ENCODE results near the gene NUS1. TPM values are rescaled to one million over a fixed set of nuclear protein-coding genes. Genes with fewer than 3 reads are reported as not detected.

NUS1 gene
- total RNA-seq (2021) (17.0 and 22.2 TPM in 2 replicates), Bru-seq, nascent RNA (percentile 90 among the genes with signal in this experiment), BruChase-seq, experiment 1, labeled RNA remaining after a 2-hour chase (percentile 88 among the genes with signal in this experiment), BruChase-seq, experiment 2, labeled RNA remaining after a 6-hour chase (percentile 91 among the genes with signal in this experiment)
- long read RNA-seq, full-length matches to known transcripts: 8 of 13 reads
- long read RNA-seq, partial matches to known transcripts: 0 of 13 reads
- long read RNA-seq, other reads (novel, unspliced or antisense): 5 of 13 reads

DNA sequence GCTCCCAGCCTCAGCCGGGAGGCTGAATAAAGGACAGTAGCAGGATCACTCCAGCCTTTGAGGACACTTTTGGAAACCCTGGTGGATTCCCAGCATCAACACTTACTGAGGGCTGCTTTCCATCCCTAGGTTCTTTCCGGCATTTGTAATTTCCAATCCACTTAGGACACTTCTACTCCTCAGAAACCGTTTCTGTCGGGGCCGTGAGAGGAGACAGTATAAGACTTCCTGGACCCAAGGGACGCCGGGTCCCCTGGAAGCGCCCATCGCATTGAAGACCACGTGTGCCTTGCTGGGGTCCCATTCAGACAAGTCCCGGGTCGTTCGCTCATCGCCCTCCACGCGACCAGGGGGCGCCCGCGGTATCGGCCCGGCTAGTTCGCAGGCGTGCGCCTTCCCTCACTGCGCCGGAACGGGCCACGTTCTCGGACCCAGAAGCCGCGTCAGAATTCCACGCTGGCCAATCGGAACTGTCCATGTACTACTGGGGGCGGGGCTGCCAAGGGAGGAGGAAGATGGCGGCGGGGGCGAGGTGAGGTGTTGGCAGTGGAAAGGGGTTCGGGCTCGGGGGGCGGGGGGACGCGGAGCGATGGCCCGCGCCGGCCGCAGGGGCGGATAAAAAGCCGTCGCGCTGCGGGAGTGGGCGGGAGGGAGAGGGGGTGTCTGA is at the start of gene NUS1:
Gene NUS1, plus strand, starts transcription at position 479 of the 667 bp plus-strand sequence. CDS start 202 bp downstream, outside the sequence.
- peak within 1 kb of the TSS; percentile 78 for H3K4me3 ChIP-seq
- POLR2A ChIA-PET (ENCODE audit: unreplicated experiment): interaction anchor here (0.5 kb wide), 1 partner anchor 1015 kb away, joined by 4 read pairs; no protein-coding TSS in a partner anchor
- CTCF ChIA-PET: no interaction called here
- peaks cover 26% of the 10 kb centered on the region for H4K20me1 ChIP-seq (ENCODE audit: insufficient read depth)
- DNase-seq: peak; percentile 95 to 96
- no peaks in the 10 kb centered on the region for H3K9me2 ChIP-seq (ENCODE audit: insufficient read depth)
- peaks cover 49% of the 10 kb centered on the region for H3K79me2 ChIP-seq (ENCODE audit: low read depth)
- H3K4me2 ChIP-seq: peak within 1 kb of the TSS; percentile 86
- no peaks in the 10 kb centered on the region for H3F3A ChIP-seq (ENCODE audit: insufficient read depth, low read depth)
- TF ChIP-seq, protein P1, sequence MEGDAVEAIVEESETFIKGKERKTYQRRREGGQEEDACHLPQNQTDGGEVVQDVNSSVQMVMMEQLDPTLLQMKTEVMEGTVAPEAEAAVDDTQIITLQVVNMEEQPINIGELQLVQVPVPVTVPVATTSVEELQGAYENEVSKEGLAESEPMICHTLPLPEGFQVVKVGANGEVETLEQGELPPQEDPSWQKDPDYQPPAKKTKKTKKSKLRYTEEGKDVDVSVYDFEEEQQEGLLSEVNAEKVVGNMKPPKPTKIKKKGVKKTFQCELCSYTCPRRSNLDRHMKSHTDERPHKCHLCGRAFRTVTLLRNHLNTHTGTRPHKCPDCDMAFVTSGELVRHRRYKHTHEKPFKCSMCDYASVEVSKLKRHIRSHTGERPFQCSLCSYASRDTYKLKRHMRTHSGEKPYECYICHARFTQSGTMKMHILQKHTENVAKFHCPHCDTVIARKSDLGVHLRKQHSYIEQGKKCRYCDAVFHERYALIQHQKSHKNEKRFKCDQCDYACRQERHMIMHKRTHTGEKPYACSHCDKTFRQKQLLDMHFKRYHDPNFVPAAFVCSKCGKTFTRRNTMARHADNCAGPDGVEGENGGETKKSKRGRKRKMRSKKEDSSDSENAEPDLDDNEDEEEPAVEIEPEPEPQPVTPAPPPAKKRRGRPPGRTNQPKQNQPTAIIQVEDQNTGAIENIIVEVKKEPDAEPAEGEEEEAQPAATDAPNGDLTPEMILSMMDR (conservative IDR thresholded peaks at IDR 0.05): peak; percentile 85
- no peak for TF ChIP-seq EZH2 (IDR thresholded peaks at IDR 0.05; ENCODE audit: low read depth)
- intact Hi-C loops (cut with micrococcal nuclease; ENCODE audit: unreplicated experiment): loop anchor here (2.0 to 5.0 kb wide), 2 partner anchors 72 to 118 kb away; partner anchors contain the start of gene GOPC
- peak within 1 kb of the TSS; percentile 49 for H3K27ac ChIP-seq
- H3K9me3 ChIP-seq (ENCODE audit: insufficient read depth, low read depth): peaks cover 2% of the 10 kb centered on the region; the same call in 1 of the 2 replicates
- peaks cover 27% of the 10 kb centered on the region for H3K36me3 ChIP-seq (ENCODE audit: low read depth)
- H3K4me1 ChIP-seq (replicated peaks; ENCODE audit: insufficient read depth): peaks cover 26% of the 10 kb centered on the region
- no peaks in the 10 kb centered on the region for H3K27me3 ChIP-seq (ENCODE audit: insufficient read depth, low read depth)
- BruUV-seq (replicated peaks): no TSS peak
- peak within 1 kb of the TSS; percentile 99 for H2AFZ ChIP-seq

DNA sequence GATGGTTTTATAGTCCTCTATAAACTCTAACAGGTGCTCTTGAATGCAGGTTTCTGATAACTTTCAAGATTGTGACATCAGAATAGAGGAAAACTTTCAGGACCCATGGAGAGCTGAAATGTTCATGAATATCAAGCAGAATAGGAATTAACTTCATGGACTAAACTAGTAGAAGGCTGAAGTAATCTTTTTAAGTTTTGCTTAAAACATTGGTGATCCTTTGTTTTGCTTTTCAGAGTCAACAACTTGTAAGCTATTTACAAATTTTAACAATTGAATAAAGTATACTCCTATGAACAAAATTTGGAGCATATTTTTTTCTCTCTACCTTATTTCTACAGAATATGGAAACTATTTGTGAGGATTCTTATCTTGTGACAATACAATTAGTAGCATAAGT is 47.7 kb upstream of the NUS1 start:
- Histone ChIP-seq H3F3A (ENCODE audit: insufficient read depth, low read depth) (no peaks in the 10 kb centered on the region), H3K27me3 (ENCODE audit: insufficient read depth, low read depth) (no peaks in the 10 kb centered on the region), H3K79me2 (ENCODE audit: low read depth) (no peaks in the 10 kb centered on the region), H3K9me3 (ENCODE audit: insufficient read depth, low read depth) (peaks cover 19% of the 10 kb centered on the region; the same call in 1 of the 2 replicates), H3K36me3 (ENCODE audit: low read depth) (no peaks in the 10 kb centered on the region), H3K4me3 (no peak overlapping the region), H4K20me1 (ENCODE audit: insufficient read depth) (no peaks in the 10 kb centered on the region), H2AFZ (no peak overlapping the region), H3K4me1 (replicated peaks; ENCODE audit: insufficient read depth) (no peaks in the 10 kb centered on the region), H3K4me2 (no peak overlapping the region), H3K9me2 (ENCODE audit: insufficient read depth) (no peaks in the 10 kb centered on the region), H3K27ac (no peak overlapping the region)
- ChIA-PET POLR2A (ENCODE audit: unreplicated experiment) (no interaction called here), CTCF (no interaction called here)
- peak in 1 of 2 experiments; percentile 26 for DNase-seq
- TF ChIP-seq, protein P1 (conservative IDR thresholded peaks at IDR 0.05): no peak
- no peak for TF ChIP-seq EZH2 (IDR thresholded peaks at IDR 0.05; ENCODE audit: low read depth)
- no TSS peak for BruUV-seq (replicated peaks)
- intact Hi-C loops (cut with micrococcal nuclease; ENCODE audit: unreplicated experiment): no loop called here

DNA sequence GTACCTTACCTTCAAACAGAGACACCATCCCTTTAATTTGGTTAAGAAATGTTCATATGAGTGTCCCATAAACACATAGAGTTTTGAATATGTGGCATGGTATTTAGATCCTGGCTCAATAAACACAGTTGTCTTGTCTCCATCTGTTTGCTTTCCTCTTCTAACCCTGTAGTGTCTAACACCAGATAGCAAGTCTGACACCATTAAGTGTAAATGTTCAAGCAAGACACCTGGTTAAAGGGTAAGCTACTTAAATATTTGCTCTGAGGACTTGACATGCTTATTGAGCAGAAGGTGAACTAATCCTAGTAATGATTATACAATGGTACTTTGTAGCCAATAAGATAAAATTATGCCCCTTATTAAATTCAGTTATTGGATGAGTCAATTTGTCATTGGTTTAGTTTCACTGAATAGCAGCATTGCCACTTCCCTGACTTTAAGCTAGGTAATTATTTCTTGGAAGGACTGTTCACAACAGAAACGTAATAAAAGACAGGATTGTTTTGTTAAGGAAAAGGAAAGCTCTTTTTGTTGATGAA is 46.1 kb upstream of the NUS1 start:
- H3K4me1 ChIP-seq (replicated peaks; ENCODE audit: insufficient read depth): no peaks in the 10 kb centered on the region
- H4K20me1 ChIP-seq (ENCODE audit: insufficient read depth): no peaks in the 10 kb centered on the region
- DNase-seq: no peak
- no peaks in the 10 kb centered on the region for H3F3A ChIP-seq (ENCODE audit: insufficient read depth, low read depth)
- peaks cover 16% of the 10 kb centered on the region; the same call in 1 of the 2 replicates for H3K9me3 ChIP-seq (ENCODE audit: insufficient read depth, low read depth)
- intact Hi-C loops (cut with micrococcal nuclease; ENCODE audit: unreplicated experiment): no loop called here
- no peaks in the 10 kb centered on the region for H3K9me2 ChIP-seq (ENCODE audit: insufficient read depth)
- no peak overlapping the region for H3K4me3 ChIP-seq
- no peak overlapping the region for H2AFZ ChIP-seq
- BruUV-seq (replicated peaks): no TSS peak
- TF ChIP-seq, protein P1 (conservative IDR thresholded peaks at IDR 0.05): no peak
- TF ChIP-seq EZH2 (IDR thresholded peaks at IDR 0.05; ENCODE audit: low read depth): no peak
- H3K36me3 ChIP-seq (ENCODE audit: low read depth): no peaks in the 10 kb centered on the region
- H3K27me3 ChIP-seq (ENCODE audit: insufficient read depth, low read depth): no peaks in the 10 kb centered on the region
- no peaks in the 10 kb centered on the region for H3K79me2 ChIP-seq (ENCODE audit: low read depth)
- no peak overlapping the region for H3K27ac ChIP-seq
- POLR2A ChIA-PET (ENCODE audit: unreplicated experiment): no interaction called here
- CTCF ChIA-PET: no interaction called here
- H3K4me2 ChIP-seq: no peak overlapping the region

Measured in PC-9 (cell line).